HPDE6-E6E7 (cell line): ENCODE results near the gene TCP11L2.
"Not testable (repeated sequence)": the region's sequence is repeated elsewhere in the genome, so short reads cannot be mapped to it uniquely, and the experiment has no call there.

Experiments
- DNase-seq: peaks from one replicate; pipeline ENCODE4 v3.0.0; 2011; ENCODE audit warnings: missing footprints; ENCODE audit errors: extremely low spot score

Gene TCP11L2

DNA sequence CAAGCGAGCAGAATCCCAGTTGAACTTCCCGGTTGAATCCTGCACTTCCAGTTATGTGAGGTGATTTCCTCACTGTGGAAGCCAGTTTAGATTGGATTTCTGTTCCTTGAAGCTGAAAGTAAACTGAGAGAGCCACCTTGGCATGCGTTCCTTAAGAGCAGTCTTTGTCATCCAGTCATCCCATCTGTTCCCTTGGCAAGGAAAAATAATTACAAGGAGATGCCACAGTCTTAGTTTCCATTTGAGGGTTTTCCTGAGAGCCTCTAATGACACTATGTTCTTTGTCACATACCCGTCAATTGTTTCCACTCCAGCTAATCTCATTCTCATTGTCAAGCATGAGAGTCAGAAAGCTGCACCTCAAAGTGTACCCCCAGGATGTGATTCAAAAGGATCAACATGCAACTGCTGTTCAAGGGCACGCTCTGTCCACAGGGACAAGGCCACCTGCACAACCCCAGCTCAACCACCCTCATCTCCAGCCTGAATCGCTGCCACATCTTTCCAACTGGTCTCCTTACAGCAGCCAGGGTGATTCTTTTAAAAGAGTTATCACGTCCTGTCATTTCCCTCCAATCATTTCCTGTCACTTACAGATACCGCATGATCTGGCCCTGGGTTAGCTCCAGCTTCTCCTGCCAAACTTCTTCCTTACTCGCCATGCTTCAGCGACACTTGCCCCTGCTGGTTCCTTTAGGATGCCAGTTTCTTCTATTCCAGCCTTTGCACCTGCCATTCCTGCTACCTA, 18.0 kb upstream of the TCP11L2 start:
- no peak for DNase-seq

DNA sequence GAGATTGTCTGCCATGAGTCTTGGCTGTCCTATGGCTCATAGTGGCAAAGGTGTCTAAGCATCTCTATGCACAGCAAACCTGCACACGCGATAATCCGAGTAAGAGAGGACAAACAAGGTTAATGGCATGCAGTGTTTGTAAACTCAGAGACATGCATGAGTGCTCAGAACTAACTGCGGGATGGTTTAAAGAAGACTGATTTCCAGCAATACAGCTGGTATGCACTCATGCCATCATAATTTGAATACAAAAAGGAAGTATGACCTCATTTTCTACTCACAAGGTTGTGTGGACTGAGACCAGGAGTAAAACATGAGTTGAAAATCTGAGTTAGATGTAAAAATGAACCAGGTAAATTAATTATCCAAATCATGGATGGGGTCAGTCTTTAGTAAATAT, 16.6 kb upstream of the TCP11L2 start:
- no peak for DNase-seq

DNA sequence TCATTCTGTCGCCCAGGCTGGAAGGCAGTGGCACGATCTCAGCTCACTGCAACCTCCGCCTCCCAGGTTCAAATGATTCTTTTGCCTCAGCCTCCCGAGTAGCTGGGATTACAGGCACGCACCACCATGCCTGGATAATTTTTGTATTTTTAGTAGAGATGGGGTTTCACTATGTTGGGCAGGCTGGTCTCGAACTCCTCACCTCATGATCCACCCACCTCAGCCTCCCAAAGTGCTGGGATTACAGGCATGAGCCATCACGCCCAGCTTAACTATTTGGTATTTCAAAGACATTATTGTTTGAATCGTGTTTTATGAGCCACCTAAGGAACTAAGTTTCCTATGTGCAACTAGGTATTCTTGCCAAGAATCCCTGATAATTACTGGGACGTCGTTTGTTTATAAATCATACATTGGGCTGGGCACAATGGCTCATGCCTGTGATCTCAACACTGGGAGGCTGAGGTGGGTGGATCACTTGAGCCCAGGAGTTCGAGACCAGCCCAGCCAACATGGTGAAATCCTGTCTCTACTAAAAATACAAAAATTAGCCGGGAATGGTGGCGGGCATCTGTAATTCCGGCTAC, 15.9 kb upstream of the TCP11L2 start:
- not testable (repeated sequence) for DNase-seq

DNA sequence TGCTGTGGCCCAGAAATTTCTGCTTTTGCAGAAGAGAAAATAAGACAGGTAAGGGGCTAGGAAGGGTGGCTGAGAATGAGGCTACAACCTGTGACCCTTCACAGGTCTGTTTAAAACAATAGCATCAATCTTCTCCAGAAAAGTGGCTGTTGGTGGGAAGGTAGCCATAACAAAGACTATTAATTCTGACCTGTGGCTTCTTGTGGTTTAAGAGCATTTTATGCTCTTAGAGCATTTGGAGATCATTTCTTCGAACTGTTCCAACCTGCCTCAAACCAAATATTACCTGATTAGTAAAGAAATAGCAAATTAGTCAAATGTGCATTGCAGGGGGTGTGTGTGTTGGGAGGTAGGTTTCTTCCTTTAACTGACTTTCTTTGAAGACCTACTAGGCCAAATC, 15.2 kb upstream of the TCP11L2 start:
- DNase-seq, result no peak

DNA sequence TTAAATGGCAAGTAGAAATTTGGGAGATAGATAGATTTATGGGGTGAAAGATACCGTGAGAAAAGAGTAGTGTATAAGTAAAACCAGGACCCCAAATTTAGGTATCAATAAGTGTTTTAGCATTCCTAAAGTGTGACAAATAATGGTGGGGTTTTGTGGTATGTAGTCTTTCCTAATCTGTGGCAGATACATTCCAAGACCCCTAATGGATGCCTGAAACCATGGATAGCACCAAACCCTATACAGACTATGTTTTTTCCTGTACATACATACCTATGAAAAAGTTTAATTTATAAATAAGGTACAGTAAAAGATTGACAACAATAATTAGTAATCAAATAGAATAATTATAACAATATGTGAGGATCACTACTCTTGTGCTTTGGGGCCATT, 14.4 kb upstream of the TCP11L2 start:
- DNase-seq, result no peak

DNA sequence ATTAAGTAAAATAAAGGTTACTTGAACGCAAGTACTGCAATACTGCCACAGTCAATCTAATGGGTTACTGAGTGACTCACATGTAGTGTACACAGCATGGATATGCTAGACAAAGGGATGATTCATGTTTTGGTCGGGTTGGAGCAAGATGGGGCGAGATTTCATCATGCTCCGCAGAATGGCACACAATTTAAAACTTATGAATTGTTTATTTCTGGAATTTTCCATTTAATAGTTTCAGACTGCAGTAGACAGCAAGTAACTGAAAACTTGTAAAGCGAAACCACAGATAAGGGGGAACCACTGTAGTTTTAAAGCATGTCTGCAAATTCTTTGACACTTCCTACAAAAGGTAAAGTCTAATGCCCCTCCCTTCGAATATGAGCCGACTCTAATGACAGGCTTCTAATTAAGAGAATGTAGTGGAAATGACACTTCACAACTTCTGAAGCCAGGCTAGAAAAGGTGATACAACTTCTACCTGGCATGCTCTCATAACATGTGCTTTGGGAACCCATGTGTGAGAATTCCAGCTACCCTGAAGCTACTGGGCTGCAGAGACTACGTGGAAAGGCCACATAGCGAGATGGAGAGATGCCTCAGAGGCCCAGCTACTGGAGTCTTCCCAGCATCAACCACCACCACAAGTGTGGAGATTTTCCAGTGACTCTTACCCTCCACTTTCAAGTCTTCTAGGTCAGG, 13.9 kb upstream of the TCP11L2 start:
- DNase-seq, result peak; percentile 58

DNA sequence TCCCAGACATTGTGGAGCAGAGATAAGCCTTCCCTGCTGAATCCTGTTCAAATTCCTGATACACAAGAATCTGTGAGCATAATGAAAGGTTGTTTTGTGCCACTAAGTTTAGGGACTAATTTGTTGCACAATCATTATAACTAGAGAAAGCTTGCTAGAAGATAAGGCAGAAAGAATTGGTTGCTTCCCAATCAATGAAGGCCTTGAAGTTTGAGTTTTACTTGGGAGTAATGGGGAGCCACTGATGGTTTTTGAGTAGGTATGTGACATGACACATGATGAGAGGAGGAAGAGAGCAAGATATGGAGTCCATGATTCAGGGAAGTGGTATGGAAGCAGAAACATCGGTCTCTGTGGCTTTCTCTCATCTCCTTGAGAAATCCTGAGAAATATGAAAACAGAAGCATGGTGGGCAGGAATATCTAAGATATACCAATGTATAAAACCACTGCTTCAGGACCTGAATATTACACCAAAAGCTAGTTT, 13.3 kb upstream of the TCP11L2 start:
- DNase-seq, result no peak

DNA sequence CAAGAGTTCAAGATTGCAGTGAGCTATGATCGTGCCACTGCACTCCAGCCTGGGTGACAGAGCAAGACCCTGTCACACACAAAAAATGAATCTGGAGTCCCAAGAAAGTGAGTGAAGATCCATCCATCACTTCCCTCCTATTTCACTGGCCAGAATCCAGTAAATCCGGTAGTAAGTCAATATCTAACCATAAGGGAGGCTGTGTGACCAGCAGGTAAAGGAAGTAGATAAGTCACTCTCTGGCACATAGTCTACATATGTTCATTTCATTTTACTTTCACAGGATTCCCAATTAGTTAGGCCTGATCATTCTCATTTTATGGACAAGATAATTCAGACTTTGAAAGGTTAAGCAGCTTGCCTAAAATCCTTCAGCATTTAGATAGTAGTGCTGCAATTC, 11.9 kb upstream of the TCP11L2 start:
- no peak for DNase-seq

DNA sequence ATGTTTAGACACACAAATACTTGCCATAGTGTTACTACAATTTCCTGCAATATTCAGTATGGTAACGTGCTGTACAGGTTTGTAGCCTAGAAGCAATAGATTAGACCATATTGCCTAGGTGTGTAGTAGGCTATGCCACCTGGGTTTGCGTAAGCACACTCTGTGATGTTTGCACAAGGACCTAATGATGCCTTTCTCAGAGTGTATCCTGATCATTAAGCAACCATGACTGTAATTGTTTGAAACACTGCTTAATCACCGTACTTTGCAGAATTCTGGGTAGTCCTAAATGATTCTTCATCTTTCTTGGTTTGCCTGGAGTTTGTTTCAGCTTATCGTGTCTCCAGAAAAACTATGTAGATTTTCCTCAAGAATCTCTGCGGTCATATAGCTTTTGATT, 11.2 kb upstream of the TCP11L2 start:
- DNase-seq, result no peak

DNA sequence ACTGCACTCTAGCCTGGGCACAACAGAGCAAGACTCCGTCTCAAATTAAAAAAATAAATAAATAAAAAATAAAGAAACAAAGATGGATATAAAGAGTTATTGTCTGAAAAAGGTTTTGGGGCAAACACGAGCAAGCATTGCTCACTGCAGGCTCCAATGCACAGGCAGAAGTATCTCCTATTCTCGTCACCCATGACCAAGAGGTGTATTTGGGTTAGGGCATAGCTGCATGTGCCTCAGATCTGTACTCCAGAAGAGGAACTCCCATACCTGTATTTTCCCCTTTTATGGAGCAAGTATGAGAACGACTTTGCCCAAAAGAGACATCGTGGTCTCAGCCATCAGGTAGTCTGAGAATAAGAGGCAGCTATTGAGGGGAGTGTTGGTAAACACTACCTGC, 10.2 kb upstream of the TCP11L2 start:
- DNase-seq, result no peak

DNA sequence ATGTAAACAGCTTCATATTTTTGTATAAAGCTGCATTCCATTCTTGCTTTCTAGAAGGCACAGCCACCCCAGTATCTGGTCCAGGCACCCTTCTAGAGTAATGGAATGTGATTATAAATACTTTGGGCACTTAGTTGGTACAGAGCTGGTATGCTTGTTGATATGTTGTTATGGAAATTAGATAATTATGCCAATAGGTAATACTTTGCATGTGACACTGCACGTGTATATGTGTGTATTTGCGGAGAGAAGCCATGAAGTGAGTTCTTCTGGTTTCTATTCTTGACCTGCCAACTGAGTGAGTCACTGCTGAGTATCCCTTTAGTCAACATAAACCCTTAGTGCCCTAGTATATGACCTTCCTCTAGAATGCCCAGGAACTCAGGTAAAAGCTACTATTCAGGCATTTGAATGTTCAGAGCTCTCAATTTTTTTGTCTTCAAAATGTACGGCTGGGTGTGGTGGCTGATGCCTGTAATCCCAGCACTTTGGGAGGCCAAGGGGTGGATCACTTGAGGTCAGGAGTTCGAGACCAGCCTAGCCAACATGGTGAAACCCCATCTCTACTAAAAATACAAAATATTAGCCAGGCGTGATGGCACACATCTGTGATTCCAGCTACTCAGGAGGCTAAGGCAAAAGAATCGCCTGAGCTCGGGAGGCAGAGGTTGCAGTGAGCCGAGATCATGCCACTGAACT, 6.2 kb upstream of the TCP11L2 start:
- DNase-seq, result peak; percentile 74

DNA sequence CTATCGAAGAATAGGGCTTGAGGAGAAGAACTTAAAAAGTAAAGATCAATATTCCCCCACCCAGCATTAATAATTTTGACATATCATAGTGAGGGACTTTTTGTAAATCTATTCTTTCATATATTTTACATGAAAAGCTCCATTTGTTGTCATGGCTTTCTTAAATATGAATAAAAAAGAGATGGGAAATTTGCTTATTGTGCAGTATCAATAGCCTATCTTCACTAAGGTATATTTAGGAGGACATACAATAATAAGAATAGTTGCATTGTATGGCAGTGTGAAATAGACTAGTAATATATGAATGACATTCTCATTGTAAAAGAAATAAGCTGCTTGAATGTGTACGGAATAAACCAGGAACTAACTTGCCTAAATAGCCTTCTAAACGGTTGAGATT, 5.5 kb upstream of the TCP11L2 start:
- no peak for DNase-seq

DNA sequence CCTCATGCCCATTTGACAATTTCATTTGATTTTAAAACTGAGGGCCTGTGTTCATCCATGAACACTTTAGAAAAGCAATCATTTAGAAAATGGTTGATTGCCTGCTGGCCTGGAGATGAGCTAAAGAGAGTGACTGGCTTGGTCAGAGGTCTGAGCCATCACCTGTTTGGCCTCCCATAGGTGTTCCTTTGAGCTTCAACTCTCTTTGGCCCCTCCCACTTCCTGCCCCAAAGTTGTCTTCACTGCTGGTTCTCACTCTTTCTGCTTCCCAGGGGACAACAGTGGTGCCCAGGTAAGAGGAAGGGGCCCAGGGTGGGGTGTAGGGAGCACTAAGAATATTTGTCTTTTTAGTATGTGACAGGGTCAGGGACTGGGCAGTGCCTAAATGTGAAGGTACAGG, 4.9 kb upstream of the TCP11L2 start:
- DNase-seq, result no peak

DNA sequence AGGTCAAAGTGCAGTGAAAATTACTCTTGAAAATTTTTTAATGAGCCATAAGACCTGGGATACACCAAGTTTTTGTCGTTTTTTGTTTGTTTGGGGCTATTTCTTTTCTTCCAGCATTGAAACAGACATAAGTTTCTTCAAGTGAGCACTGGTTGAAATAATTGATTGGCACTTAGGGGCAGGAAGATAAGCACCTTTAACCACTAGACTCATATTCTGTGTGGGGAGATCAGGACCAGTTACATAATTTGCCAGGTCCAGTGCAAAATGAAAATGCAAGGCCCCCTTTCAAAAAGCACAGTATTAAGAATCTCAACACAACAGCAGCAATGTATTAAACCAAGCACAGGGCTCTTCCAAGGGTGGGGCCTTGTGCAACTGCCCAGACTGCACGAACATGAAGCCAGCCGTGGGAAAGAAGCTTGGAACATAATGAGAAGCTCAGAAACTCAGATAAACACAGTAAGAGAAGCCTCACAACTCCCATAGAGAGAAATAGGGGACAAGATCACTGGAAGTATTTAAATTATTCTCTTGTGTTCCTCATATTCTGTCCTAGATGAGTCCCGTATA, 3.2 kb upstream of the TCP11L2 start:
- no peak for DNase-seq

DNA sequence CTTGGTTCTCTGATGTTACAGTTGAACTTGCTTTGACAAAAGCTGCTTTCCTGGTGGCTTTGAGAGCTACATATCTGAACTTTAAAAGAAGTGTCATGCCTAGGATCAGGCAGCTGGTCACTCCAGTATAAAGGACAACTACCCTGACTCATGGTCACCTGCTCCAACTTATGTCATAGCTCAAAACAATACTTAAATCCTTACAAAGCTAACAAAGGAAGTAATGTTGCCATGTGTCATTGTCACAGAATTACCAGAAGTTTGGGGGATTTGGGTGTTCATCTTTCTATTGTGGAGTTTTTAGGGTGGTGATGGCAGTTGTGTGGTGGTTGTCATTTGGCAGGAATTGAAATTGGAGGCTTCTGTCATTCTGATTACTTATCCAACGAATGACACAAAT, 1.8 kb upstream of the TCP11L2 start:
- DNase-seq, result no peak

DNA sequence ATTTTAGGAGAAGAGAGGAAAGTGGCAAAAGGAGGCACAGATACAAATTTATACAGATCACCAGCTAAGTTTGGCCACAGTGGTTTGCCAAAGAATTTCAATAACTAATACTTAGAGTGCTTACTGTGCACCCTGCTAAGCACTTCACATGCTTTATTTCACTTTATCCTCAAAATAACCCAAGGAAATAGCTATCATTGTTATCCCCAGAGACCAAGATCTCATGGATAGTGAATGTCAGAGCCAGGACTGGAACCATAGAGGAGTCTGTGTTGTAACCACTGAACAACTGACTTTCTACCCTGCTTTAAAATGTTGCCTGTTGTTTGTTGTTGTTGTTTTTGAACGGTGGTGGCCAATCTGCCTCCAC, 1.3 kb upstream of the TCP11L2 start:
- no peak for DNase-seq

DNA sequence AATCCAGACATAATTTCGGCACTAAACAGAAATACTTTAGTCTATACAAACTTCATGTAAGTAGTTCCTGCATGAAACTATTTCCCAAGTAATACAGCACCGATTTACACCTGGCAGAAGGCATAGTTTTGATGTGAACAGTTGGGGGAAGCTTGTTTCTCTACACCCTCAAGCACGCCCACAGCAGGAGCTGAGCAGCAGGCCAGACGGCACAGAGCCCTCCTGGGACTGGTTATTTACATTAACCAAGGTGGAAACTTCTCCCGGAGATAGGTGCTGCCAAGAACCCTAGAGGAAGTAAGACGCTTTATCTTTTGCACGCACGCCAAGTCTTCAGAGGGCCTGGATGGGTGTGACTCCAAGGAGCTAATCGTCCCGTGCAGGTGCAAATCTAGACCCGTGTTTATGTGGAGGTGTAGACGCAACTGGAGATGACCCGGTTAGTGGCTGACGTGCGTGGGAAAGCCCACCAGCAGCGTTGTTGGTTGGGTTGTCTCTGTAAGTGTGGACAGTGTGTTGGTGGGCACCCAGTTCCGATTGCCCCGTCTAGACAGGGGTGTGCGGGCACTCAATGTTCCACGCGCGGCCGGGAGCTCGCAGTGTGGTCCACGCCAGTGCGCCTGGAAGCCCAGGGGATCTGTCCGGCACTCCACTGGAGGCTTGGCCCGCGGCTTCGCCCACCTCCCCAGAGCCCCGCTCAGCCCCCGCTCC, 767 bp upstream of the TCP11L2 start:
- DNase-seq, result no peak

DNA sequence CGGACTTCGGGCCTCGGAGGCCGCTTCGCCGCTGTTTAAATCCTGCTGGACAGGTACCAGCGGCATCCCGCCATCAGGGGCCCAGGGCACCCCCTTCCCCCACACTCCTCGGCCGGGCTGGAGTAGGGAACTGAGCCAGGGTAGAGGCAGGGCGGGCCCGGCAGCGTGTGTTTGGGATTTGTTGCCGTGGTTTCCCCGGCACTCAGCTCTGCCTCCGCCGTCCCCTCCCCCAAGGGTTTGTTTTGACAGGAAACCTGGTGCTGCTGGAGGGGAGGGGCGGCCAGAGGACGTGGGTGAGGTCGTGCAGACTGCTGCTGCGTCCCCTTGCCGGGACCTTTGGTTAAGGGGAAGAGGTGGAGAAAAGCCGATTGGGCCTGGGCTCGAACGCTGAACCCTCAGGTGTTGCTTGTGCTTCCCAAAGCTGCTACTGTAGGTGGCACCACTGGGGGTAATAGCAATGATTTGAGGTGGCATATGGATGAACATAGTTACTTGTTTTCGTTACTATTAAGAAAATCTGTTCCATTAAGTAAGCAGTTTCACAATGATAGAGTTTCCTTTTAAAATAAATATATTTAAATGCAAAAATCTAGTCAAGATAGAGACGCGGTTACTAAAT, 778 bp downstream of the TCP11L2 start:
- peak; percentile 60 for DNase-seq

DNA sequence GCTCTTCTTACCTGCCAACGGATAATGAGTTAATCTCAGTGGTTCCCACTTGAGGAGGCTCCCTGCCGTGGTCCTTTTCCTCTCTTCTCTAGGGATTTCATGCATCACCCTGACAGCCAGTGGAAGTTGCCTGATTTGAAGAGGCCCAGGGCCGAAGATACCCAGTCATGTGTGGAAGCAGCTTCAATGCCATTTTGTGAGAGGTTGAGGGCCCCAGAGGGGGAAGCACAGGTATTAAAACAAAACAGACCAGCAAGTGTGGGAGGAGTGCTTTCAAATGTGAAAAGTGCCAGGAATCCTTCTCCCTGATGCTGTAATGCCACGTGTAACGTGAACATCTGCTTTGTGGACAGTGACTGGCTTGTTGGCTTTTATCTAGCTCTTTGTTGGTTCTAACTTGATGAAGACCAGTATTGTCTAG, 1.5 kb downstream of the TCP11L2 start:
- DNase-seq, result no peak

DNA sequence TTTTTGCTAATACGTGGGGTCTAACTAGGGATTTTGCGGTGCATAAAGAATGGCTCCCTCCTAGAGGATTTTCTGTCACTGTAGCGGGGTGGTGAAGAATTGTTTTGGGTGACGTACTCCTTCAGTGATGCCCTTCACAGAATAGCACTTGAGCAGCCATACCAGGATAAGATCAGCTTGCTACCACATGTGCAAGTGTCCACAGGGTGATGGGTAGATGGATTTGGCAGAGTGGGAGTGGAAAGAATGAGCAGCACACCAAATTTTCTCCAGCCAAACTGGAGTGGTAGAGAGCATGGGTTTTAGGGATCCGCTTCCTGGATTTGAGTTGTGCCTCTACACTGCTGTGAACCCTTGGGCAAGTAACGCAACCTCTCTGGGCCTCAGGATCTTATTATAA, 2.3 kb downstream of the TCP11L2 start:
- DNase-seq, result no peak

DNA sequence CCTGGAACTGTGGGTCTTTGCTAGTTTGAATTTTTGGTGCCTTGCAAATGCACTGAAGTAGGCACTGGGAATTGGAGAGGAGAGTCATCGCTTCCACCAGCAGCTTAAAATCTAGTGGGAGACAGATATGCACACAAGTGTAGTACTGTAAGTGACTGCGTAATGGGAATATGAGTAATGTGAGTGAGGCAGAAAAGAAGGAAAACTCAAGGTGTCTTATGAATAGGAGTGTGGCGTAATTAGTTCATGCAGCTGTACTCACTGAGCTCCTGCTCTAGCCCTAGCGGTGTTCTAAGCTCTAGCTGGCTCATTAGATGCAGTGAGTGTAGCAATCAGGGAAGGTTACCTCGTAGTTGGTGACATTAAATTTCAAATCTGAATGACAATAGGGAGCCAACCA, 2.8 kb downstream of the TCP11L2 start:
- DNase-seq, result no peak
